Kidney epithelial cell (primary cell): ENCODE results near the gene ABHD5. TPM values are rescaled to one million over a fixed set of nuclear protein-coding genes. Genes with fewer than 3 reads are reported as not detected.
A peak's percentile ranks its signal among the peaks of the same experiment; 100 is the strongest.

Experiments
- DNase-seq: peaks from one replicate; pipeline ENCODE4 v3.0.0-alpha.2; 2010; ENCODE audit warnings: low read depth
- H3K27me3 ChIP-seq: 2 replicates; pipeline ENCODE4 v1.6.0; 2011; ENCODE audit warnings: low read length; ENCODE audit not compliant: control insufficient read depth, insufficient read depth
- H3K36me3 ChIP-seq: 2 replicates; pipeline ENCODE4 v1.5.1; 2011; ENCODE audit warnings: low read length; ENCODE audit not compliant: control insufficient read depth, insufficient read depth
- H3K4me3 ChIP-seq: 2 replicates; pipeline ENCODE4 v1.5.1; 2011; ENCODE audit warnings: low read depth, mild to moderate bottlenecking, control low read depth, low read length
- total RNA-seq: library from RNA; depleted of rRNA; stranded (reverse); fragments of >200 nt; gene quantifications from 2 replicates; pipeline ENCODE4 v1.2.3, GENCODE V29; 2015
- TF ChIP-seq, protein P1 (sequence below): IDR thresholded peaks from 2 replicates; pipeline ENCODE4 v1.5.1; 2011; ENCODE audit warnings: mild to moderate bottlenecking, moderate library complexity, low read length, control low read depth, inconsistent platforms; ENCODE audit not compliant: insufficient read depth, poor library complexity, severe bottlenecking

The ABHD5 gene
- total RNA-seq, 1 donor from 2014 or later, result 23.4 TPM

DNA sequence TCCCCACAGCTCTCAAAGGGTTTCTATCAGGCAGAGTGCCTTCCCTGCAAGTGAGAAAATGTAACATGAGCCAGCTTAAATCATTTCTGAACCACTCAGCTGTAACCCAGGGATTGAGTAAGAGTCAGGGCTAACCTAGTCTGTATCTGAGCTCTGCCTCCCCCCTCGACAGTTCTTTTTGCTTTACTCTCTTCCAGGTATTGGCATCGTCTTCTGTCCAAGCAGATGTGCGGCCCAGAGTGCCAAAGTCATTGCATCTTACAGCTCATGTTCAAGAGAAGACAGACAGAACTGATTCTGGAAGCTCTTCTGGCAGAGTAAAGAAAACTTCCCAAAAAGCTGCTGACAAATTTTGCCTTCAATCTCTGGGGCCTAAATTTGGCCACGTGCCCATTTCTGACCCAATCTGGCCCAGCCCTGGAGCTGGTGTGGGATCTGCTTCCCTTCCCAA is 74.8 kb downstream of the ABHD5 start:
- TF ChIP-seq, protein P1, sequence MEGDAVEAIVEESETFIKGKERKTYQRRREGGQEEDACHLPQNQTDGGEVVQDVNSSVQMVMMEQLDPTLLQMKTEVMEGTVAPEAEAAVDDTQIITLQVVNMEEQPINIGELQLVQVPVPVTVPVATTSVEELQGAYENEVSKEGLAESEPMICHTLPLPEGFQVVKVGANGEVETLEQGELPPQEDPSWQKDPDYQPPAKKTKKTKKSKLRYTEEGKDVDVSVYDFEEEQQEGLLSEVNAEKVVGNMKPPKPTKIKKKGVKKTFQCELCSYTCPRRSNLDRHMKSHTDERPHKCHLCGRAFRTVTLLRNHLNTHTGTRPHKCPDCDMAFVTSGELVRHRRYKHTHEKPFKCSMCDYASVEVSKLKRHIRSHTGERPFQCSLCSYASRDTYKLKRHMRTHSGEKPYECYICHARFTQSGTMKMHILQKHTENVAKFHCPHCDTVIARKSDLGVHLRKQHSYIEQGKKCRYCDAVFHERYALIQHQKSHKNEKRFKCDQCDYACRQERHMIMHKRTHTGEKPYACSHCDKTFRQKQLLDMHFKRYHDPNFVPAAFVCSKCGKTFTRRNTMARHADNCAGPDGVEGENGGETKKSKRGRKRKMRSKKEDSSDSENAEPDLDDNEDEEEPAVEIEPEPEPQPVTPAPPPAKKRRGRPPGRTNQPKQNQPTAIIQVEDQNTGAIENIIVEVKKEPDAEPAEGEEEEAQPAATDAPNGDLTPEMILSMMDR, result no peak
- Histone ChIP-seq H3K27me3 (no peaks in the 10 kb centered on the region), H3K4me3 (no peak overlapping the region), H3K36me3 (no peaks in the 10 kb centered on the region)
- no peak for DNase-seq

DNA sequence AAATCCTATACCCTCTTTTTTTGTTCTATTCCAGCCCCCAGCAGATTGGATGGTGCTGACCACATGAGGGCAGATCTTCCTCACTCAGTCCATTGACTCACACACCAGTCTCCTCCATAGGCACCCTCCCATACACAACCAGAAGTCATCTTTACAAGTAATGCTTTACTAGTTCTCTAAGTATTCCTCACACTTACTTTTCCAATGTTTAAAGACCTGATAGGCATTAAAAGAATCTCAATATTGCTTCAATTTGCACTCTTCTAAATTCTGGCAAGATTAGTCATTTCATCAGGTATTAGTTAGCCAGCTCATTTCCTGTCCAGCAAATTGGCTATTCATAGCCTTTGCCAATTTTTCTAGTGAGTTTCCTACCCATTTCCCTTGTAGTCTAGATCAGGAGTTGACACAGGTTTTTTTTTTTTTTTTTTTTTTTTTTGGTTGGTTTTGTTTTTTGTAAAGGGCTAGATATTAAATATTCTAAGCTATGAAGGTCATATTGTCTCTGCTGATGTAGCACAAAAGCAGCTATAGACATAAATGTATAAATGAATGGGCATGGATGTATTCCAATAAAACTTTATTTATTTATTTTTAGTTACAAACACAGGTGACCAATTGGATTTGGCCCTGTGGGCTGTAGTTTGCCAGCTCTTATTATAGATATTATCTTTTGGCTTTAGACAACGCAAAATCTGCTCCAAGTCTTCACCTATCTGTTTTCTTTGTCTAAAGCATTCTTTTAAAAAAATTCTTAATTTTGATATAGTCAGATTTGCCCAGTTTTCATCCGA is 76.1 kb downstream of the ABHD5 start:
- no peak for DNase-seq
- H3K36me3 ChIP-seq, result no peaks in the 10 kb centered on the region
- TF ChIP-seq, protein P1, result no peak

DNA sequence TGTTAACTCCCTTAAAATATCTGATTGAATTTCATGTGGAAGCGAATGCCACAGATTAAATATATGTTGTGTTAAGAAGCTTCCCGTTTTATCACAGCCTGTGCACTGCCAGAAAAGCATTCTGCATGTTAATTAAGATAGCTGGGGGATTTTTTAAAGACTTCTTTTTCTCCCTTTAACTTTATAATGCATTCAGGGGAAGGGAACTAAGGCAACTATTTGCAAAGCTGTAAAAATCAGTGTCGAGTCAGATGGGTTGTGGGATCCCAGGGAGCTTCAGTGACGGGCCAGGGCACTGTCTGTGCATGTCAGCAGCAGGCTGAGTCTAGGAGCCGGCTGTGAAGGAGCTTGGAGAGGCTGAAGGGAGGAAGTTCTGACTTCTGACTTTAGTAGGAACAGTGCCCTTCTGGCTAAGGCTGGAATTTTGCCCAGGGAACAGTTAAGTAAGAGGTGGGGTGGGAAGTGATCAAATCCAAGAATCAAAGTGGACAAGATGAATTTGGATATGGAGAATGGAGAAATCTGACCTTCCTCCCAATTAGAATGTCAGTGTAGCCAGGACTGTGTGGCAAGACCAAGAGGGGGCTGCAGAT is 77.7 kb downstream of the ABHD5 start:
- H3K4me3 ChIP-seq, result no peak overlapping the region
- DNase-seq, result no peak
- TF ChIP-seq, protein P1, result no peak
- no peaks in the 10 kb centered on the region for H3K36me3 ChIP-seq
- no peaks in the 10 kb centered on the region for H3K27me3 ChIP-seq

More for the DNA sequence above, 76.1 kb downstream of the ABHD5 start:
- no peak overlapping the region for H3K4me3 ChIP-seq
- no peaks in the 10 kb centered on the region for H3K27me3 ChIP-seq

DNA sequence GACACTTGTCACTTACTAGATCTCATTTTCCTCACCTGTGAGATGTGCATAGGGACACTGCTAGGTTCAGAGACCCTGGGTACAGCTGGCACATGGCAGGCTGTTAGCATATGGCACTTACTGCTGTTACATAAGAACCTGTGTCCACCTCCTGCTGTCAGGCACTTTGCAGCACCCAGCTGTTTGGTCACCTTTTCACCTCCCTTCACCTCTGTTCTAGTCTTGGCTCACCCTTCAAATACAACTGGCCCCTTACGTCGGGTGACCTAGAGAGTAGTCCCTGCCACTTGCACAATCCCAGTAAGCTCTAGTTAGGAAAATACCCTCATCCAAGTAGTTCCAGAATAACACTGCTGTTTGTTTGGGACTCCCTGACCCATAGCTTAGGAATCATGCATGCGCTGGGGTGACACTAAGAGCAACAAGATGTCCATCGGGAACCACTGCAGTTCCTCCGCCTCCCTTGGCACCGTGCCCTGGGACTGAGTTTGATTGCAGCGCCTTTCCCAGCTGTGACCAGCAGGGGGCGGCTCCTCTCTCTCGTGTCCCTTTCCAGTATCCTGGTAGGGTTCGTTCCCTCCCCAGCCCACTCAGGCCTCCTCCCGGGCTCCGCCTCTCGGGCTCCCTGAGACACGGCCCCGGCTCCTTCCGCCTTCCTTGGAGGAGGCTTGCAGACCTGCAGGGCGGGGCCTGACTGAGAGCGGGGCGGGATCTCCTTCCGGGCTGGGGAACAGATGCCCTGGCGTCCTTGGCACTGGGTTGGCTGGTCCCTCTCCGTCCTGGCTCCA is 78.6 kb downstream of the ABHD5 start:
- TF ChIP-seq, protein P1, result peak; percentile 98
- H3K27me3 ChIP-seq, result no peaks in the 10 kb centered on the region
- no peaks in the 10 kb centered on the region for H3K36me3 ChIP-seq
- peak overlapping the region; percentile 30 for H3K4me3 ChIP-seq
- DNase-seq, result peak; percentile 88

DNA sequence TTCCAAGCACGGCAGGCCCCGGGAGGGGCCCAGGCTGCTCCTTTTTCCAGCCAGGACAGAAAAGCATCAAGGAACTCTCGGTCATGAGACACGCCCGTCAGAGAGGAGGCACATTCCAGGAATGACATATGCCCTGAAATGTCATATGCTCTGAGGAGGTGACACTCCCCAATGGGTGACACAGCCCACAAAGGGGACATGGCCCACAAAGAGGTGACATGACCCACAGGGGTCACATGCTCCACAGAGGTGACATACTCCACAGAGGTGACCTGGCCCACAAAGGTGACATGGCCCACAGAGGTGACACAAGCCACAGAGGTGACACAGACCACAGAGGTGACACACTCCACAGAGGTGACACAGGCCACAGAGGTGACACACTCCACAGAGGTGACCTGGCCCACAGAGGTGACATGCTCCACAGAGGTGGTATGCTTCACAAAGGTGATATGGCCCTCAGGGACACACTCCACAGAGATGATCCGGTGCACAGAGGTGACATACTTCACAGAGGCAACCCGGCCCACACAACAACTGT is 79.2 kb downstream of the ABHD5 start:
- H3K27me3 ChIP-seq, result no peaks in the 10 kb centered on the region
- TF ChIP-seq, protein P1, result no peak
- DNase-seq, result no peak
- peak overlapping the region; percentile 30 for H3K4me3 ChIP-seq
- no peaks in the 10 kb centered on the region for H3K36me3 ChIP-seq
